HTR-8/SVneo (cell line): ENCODE data around the gene TSEN54.

Experiments used
- DNase-seq: peaks from one replicate; pipeline ENCODE4 v3.0.0; 2011; ENCODE audit warnings: low spot score, mixed read lengths; ENCODE audit not compliant: insufficient read length
- FAIRE-seq: peaks from 2 replicates; lab custom pipeline; 2011; peaks lifted over from hg19 to GRCh38; lab: Jason Lieb, UNC

Gene TSEN54

GRCh38 chr17:75573994-75574393 lies 57.7 kb downstream of the TSEN54 start:
- no peak for FAIRE-seq
- DNase-seq, result no peak
